HG03066 (cell line): ENCODE measurements around the gene FXR2.
A peak's percentile ranks its signal among the peaks of the same experiment; 100 is the strongest.

Experiments used
- ATAC-seq: cut with Tn5 transposase; IDR thresholded peaks from one replicate; pipeline ENCODE4 v1.9.1; 2021; ENCODE audit warnings: low read depth; ENCODE audit not compliant: unreplicated experiment

FXR2 gene

GRCh38 chr17:7573324-7574080, 41.2 kb downstream of the FXR2 start:
- no peak for ATAC-seq

- peak; percentile 88 for ATAC-seq
These were observed 41.9 kb downstream of the FXR2 start for GRCh38 chr17:7572588-7573323.

- no peak for ATAC-seq
These were observed 42.4 kb downstream of the FXR2 start for GRCh38 chr17:7572338-7572587.

GRCh38 chr17:7570351-7570750, 44.3 kb downstream of the FXR2 start:
- no peak for ATAC-seq

- no peak for ATAC-seq
These were observed 45.1 kb downstream of the FXR2 start for GRCh38 chr17:7569571-7569970.

GRCh38 chr17:7563115-7563869, 51.4 kb downstream of the FXR2 start:
- no peak for ATAC-seq

- no peak for ATAC-seq
These were observed 52.5 kb downstream of the FXR2 start for GRCh38 chr17:7562208-7562605.

- ATAC-seq, result peak; percentile 61
These were observed 53.0 kb downstream of the FXR2 start, which contains the start of gene SENP3 for GRCh38 chr17:7561589-7562207. SENP3 (plus strand) TSS chr17:7561919; CDS start chr17:7563077, 1,158 bp downstream.

GRCh38 chr17:7561028-7561575, 53.6 kb downstream of the FXR2 start:
- ATAC-seq, result no peak

- no peak for ATAC-seq
These were observed 54.3 kb downstream of the FXR2 start for GRCh38 chr17:7560172-7561027.

GRCh38 chr17:7559320-7560171, 55.2 kb downstream of the FXR2 start:
- ATAC-seq, result no peak

- ATAC-seq, result no peak
These were observed 56.0 kb downstream of the FXR2 start, which contains the start of gene TNFSF13 for GRCh38 chr17:7558544-7559319. TNFSF13 (plus strand) TSS chr17:7558750; CDS start chr17:7559040, 290 bp downstream.

- no peak for ATAC-seq
These were observed 56.7 kb downstream of the FXR2 start for GRCh38 chr17:7557775-7558543.

GRCh38 chr17:7557147-7557764, 57.4 kb downstream of the FXR2 start:
- no peak for ATAC-seq

GRCh38 chr17:7556627-7557026, 58.1 kb downstream of the FXR2 start:
- ATAC-seq, result no peak

- ATAC-seq, result no peak
These were observed 59.3 kb downstream of the FXR2 start for GRCh38 chr17:7555320-7555948.
